Measurements from ENCODE around the gene TANGO2. TPM values are rescaled to one million over a fixed set of nuclear protein-coding genes. Genes with fewer than 3 reads are reported as not detected.
A peak's percentile ranks its signal among the peaks of the same experiment; 100 is the strongest.

The TANGO2 gene
- total and polyA plus RNA-seq, 2 of the 8 experiments (the other 6 are each of a cell fraction or from before 2014, with no cell fraction given): 10.1 to 18.4 TPM

DNA sequence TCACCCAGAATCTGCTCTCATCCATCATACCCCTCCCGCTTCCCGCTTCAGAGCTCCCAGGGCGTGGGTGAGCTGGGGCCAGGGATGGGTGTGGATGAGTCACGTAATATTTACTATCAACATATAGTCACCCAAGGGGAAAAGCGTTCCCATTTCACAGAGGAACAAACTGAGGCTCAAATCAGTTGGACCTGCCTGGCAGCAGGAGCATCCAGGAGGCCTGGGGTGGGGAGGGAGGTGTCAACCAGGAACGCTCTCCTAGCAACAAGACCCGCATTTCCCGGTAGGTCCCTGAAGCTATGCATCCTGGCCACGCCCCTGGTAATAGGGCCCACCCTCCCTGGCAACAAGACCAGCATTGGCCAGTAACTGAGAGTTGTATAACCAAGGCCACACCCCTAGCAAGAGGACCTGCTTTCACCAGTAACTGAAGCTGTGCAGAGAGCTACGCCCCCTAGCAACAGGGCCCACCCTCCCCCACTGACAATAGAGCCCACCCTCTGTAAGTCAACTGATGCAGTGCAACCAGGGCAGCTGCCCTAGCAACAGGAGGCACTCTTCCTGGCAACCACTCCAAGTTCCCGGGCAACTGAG, 46.5 kb upstream of the TANGO2 start (continued):
- TF ChIP-seq RAD21 (IDR thresholded peaks at IDR 0.05 in 1 of 2, conservative IDR thresholded peaks at IDR 0.05 in 1 of 2; ENCODE audit: low read depth in 2 of 2, low read length in 2 of 2) (no peak), HDAC6 (IDR thresholded peaks at IDR 0.05; ENCODE audit: low read depth, low read length) (no peak), RFX5 (IDR thresholded peaks at IDR 0.05; ENCODE audit: borderline replicate concordance, low read depth, low read length) (peak; percentile 65; the same call in 1 of the 2 replicates), PHF8 (conservative IDR thresholded peaks at IDR 0.05; ENCODE audit: low read depth, low read length) (no peak), KDM4A (IDR thresholded peaks at IDR 0.05; ENCODE audit: low read depth, low read length, severe bottlenecking) (no peak), SIN3A (conservative IDR thresholded peaks at IDR 0.05 in 1 of 2, IDR thresholded peaks at IDR 0.05 in 1 of 2; ENCODE audit: low read depth in 1 of 2, low read length in 2 of 2) (peak in 1 of 2 experiments; percentile 67; a peak in 1 of 4 replicates), JUN (IDR thresholded peaks at IDR 0.05; ENCODE audit: low read depth, low read length) (no peak), SP2 (IDR thresholded peaks at IDR 0.05; ENCODE audit: low read length) (no peak), EZH2 (IDR thresholded peaks at IDR 0.05; ENCODE audit: low read depth, low read length, severe bottlenecking) (no peak), FOSL1 (IDR thresholded peaks at IDR 0.05; ENCODE audit: insufficient read depth, low read depth, low read length) (no peak), SP4 (IDR thresholded peaks at IDR 0.05; ENCODE audit: low read length) (no peak), SP1 (IDR thresholded peaks at IDR 0.05; ENCODE audit: low read depth, low read length) (peak; percentile 90), KDM1A (IDR thresholded peaks at IDR 0.05; ENCODE audit: borderline replicate concordance, low read length) (peak; percentile 99), BCL11A (IDR thresholded peaks at IDR 0.05; ENCODE audit: low read depth in 2 of 2, low read length in 2 of 2) (no peak)

Measured in H1 (cell line).